ENCODE measurements around the gene IFNL4. TPM values are rescaled to one million over a fixed set of nuclear protein-coding genes. Genes with fewer than 3 reads are reported as not detected.
"Not testable (repeated sequence)": the region's sequence is repeated elsewhere in the genome, so short reads cannot be mapped to it uniquely, and the experiment has no call there.

IFNL4 gene
- total RNA-seq: not detected in 2 replicates

GRCh38 chr19:39248806-39249205, at the start of gene IFNL4:
Gene IFNL4 (minus strand): TSS chr19:39248856.
- H3K36me3 Mint-ChIP-seq (ENCODE audit: low read depth): no peaks in the 10 kb centered on the region
- DNase-seq (ENCODE audit: low spot score): no peak
- H3K27me3 Mint-ChIP-seq (ENCODE audit: insufficient read depth): peaks cover 16% of the 10 kb centered on the region
- no peak within 1 kb of the TSS for H3K27ac Mint-ChIP-seq
- intact Hi-C loops (cut with micrococcal nuclease): no loop called here
- no peaks in the 10 kb centered on the region for H3K4me1 Mint-ChIP-seq (ENCODE audit: low read depth)
- H3K9me3 Mint-ChIP-seq: no peaks in the 10 kb centered on the region
- H3K4me3 Mint-ChIP-seq: no peak within 1 kb of the TSS

- DNase-seq (ENCODE audit: low spot score): peak; percentile 58
- intact Hi-C loops (cut with micrococcal nuclease): no loop called here
- H3K9me3 Mint-ChIP-seq: no peaks in the 10 kb centered on the region
- no peaks in the 10 kb centered on the region for H3K36me3 Mint-ChIP-seq (ENCODE audit: low read depth)
- no peak overlapping the region for H3K27ac Mint-ChIP-seq
- H3K4me1 Mint-ChIP-seq (ENCODE audit: low read depth): peaks cover 32% of the 10 kb centered on the region
- H3K4me3 Mint-ChIP-seq: no peak overlapping the region
- H3K27me3 Mint-ChIP-seq (ENCODE audit: insufficient read depth): peaks cover 5% of the 10 kb centered on the region
These were observed 49.4 kb upstream of the IFNL4 start for GRCh38 chr19:39297931-39298634.

GRCh38 chr19:39296906-39297305, 48.2 kb upstream of the IFNL4 start:
- Mint-ChIP-seq H3K36me3 (ENCODE audit: low read depth) (no peaks in the 10 kb centered on the region), H3K27ac (peak overlapping the region; percentile 31), H3K27me3 (ENCODE audit: insufficient read depth) (peaks cover 5% of the 10 kb centered on the region), H3K9me3 (no peaks in the 10 kb centered on the region), H3K4me3 (no peak overlapping the region), H3K4me1 (ENCODE audit: low read depth) (peaks cover 32% of the 10 kb centered on the region)
- intact Hi-C loops (cut with micrococcal nuclease): no loop called here
- no peak for DNase-seq (ENCODE audit: low spot score)

DNA sequence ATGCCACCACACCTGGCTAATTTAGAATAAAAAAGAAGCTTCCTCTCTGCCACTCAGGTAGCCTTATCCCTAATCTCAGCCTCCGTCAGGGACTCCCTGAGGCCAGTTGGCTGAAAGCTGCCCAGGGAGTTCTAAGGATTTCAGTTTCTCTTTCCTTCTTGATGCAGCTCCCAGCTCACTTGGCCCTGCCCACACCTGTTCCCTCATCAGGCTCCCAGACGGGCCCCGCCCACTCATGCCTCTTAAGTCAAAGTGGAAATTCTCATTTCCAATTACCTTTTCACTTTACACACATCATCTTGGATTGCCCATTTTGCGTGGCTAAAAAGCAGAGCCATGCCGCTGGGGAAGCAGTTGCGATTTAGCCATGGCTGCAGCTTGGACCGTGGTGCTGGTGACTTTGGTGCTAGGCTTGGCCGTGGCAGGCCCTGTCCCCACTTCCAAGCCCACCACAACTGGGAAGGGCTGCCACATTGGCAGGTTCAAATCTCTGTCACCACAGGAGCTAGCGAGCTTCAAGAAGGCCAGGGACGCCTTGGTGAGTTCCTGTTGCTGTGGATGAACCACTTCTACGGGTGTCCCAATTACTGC, 47.5 kb upstream of the IFNL4 start, which contains the start of gene IFNL1:
Gene IFNL1 (plus strand): TSS at position 353 of the 591 bp plus-strand sequence. CDS start 15 bp downstream, at position 368.
- no peaks in the 10 kb centered on the region for H3K36me3 Mint-ChIP-seq (ENCODE audit: low read depth)
- DNase-seq (ENCODE audit: low spot score): no peak
- H3K27ac Mint-ChIP-seq: peak within 1 kb of the TSS; percentile 31
- H3K9me3 Mint-ChIP-seq: no peaks in the 10 kb centered on the region
- H3K4me1 Mint-ChIP-seq (ENCODE audit: low read depth): peaks cover 32% of the 10 kb centered on the region
- H3K4me3 Mint-ChIP-seq: no peak within 1 kb of the TSS
- intact Hi-C loops (cut with micrococcal nuclease): no loop called here
- H3K27me3 Mint-ChIP-seq (ENCODE audit: insufficient read depth): peaks cover 7% of the 10 kb centered on the region

DNA sequence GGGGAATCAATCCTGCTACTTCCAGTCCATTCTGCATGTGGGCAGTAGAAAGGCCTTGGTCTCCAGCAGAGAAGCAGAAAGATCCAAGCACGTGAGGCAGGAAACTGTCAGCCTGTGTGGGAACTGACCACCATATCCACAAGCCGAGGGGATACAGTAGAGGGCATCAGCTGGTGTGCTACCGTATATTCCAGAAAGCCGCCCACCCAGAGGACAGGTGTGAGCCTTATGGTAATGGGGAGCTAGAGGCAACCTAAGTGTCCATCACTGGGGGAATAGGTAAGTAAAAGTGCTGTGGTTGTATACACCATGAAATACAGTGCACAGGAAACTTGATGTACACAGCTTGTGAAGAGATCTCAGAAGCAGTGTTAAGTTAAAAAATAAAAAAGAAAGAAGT, 44.7 kb upstream of the IFNL4 start:
- no peak for DNase-seq (ENCODE audit: low spot score)
- Mint-ChIP-seq H3K4me1 (ENCODE audit: low read depth) (peaks cover 24% of the 10 kb centered on the region), H3K36me3 (ENCODE audit: low read depth) (no peaks in the 10 kb centered on the region), H3K9me3 (no peaks in the 10 kb centered on the region), H3K4me3 (no peak overlapping the region), H3K27ac (no peak overlapping the region), H3K27me3 (ENCODE audit: insufficient read depth) (peaks cover 15% of the 10 kb centered on the region)
- intact Hi-C loops (cut with micrococcal nuclease): no loop called here

DNA sequence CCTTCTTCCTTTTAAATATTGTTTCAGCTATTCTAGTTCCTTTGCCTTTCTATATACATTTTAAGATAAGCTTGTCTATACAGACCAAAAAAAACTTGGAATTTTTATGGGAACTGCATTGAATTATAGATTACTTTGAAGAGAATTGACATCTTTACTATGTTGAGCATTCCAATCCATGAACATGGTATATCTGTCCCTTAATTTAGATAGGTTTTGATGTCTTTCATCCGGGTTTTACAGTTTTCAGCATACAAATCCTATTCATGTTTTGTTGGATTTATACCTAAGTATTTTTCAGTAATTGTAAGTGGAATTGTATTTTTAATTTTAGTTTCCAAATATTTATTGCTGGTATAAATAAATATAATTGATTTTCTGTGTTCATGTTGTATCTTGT, 35.4 kb upstream of the IFNL4 start:
- DNase-seq (ENCODE audit: low spot score): no peak
- peaks cover 26% of the 10 kb centered on the region for H3K27me3 Mint-ChIP-seq (ENCODE audit: insufficient read depth)
- H3K27ac Mint-ChIP-seq: no peak overlapping the region
- H3K4me1 Mint-ChIP-seq (ENCODE audit: low read depth): no peaks in the 10 kb centered on the region
- peaks cover 2% of the 10 kb centered on the region for H3K36me3 Mint-ChIP-seq (ENCODE audit: low read depth)
- H3K9me3 Mint-ChIP-seq: peaks cover 14% of the 10 kb centered on the region
- intact Hi-C loops (cut with micrococcal nuclease): no loop called here
- no peak overlapping the region for H3K4me3 Mint-ChIP-seq

DNA sequence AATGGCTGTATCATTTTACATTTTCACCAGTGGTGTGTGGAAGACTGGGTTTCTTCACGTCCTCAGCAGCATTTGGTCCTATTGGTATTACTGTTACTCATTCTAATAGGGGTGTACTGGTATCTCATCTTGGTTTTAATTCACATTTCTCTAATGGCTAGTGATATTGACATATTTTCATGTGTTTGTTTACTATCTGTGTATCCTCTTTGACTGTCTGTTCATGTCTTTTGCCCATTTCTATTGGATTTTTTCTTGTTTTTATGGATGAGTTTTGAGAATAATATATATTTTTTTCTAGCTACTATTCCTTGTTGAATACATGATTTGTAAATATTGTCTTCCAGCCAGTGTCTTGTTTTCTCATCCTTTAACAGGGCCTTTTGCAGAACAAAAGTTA, 33.4 kb upstream of the IFNL4 start:
- Mint-ChIP-seq H3K4me3 (no peak overlapping the region), H3K4me1 (ENCODE audit: low read depth) (no peaks in the 10 kb centered on the region), H3K27ac (no peak overlapping the region)

DNA sequence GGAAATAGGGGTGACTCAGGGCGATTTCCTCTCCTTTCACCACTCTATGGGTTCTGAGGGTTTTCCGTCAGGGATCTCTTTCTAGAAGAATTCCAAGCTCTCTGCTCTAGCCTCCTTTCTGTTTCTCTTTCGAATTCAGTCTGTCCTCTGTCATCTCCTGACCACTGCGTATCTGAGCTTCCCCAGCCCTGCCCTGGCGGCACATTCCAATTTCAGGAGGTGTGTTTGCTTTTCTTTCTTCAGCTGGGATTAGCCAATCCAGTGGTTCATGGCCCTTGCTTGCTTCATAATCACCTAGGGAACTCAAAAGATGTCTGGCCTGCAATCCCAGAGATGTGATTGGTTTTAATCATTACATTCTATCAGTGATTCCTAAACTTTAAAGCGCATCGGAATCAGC, 28.9 kb upstream of the IFNL4 start:
- DNase-seq (ENCODE audit: low spot score): no peak
- Mint-ChIP-seq H3K36me3 (ENCODE audit: low read depth) (no peaks in the 10 kb centered on the region), H3K27ac (no peak overlapping the region), H3K4me3 (no peak overlapping the region), H3K27me3 (ENCODE audit: insufficient read depth) (peaks cover 7% of the 10 kb centered on the region), H3K9me3 (no peaks in the 10 kb centered on the region), H3K4me1 (ENCODE audit: low read depth) (no peaks in the 10 kb centered on the region)
- intact Hi-C loops (cut with micrococcal nuclease): no loop called here

More for the DNA sequence above, 33.4 kb upstream of the IFNL4 start:
- Mint-ChIP-seq H3K36me3 (ENCODE audit: low read depth) (peaks cover 2% of the 10 kb centered on the region), H3K27me3 (ENCODE audit: insufficient read depth) (peaks cover 19% of the 10 kb centered on the region), H3K9me3 (peaks cover 14% of the 10 kb centered on the region)
- DNase-seq (ENCODE audit: low spot score): no peak
- intact Hi-C loops (cut with micrococcal nuclease): no loop called here

DNA sequence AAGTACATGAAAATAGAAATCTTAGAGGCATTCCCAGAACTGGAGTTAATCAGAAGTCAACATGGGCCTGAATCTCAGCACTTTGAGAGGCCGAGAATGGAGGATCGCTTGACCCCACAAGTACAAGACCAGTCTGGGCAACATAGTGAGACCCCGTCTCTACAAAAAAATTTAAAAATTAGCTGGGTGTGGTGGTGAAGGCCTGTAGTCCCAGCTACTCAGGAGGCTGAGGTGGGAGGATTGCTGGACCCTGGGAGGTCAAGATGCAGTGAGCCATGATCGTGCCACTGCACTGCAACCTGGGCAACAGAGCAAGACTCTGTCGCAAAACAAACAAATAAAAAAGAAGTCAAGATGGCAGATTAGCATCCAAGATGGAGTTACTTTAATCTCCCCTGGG, 28.1 kb upstream of the IFNL4 start:
- Mint-ChIP-seq H3K27ac (no peak overlapping the region), H3K4me1 (ENCODE audit: low read depth) (no peaks in the 10 kb centered on the region), H3K36me3 (ENCODE audit: low read depth) (no peaks in the 10 kb centered on the region), H3K4me3 (no peak overlapping the region), H3K27me3 (ENCODE audit: insufficient read depth) (peaks cover 7% of the 10 kb centered on the region), H3K9me3 (no peaks in the 10 kb centered on the region)
- DNase-seq (ENCODE audit: low spot score): no peak
- intact Hi-C loops (cut with micrococcal nuclease): no loop called here

- intact Hi-C loops (cut with micrococcal nuclease): no loop called here
- no peak for DNase-seq (ENCODE audit: low spot score)
- no peaks in the 10 kb centered on the region for H3K9me3 Mint-ChIP-seq
- H3K36me3 Mint-ChIP-seq (ENCODE audit: low read depth): no peaks in the 10 kb centered on the region
- H3K27ac Mint-ChIP-seq: no peak overlapping the region
- H3K4me3 Mint-ChIP-seq: no peak overlapping the region
- peaks cover 8% of the 10 kb centered on the region for H3K27me3 Mint-ChIP-seq (ENCODE audit: insufficient read depth)
- H3K4me1 Mint-ChIP-seq (ENCODE audit: low read depth): no peaks in the 10 kb centered on the region
These were observed 26.9 kb upstream of the IFNL4 start for GRCh38 chr19:39275578-39275977.

DNA sequence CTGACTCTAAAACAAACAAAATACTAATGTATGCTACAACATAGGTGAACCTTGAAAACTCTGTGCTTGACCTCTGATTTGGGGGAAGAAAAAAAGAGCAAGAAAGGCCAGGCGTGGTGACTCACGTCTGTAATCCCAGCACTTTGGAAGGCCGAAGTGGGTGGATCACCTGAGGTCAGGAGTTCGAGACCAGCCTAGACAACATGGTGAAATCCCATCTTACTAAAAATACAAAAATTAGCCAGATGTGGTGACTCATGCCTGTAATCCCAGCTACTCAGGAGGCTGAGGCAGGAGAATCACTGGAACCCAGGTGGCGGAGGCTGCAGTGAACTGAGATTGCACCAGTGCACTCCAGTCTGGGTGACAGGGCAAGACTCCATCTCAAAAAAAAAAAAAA, 25.2 kb upstream of the IFNL4 start:
- H3K4me3 Mint-ChIP-seq; H3K4me1 Mint-ChIP-seq (ENCODE audit: low read depth); H3K9me3 Mint-ChIP-seq; H3K27ac Mint-ChIP-seq; intact Hi-C loops (cut with micrococcal nuclease); DNase-seq (ENCODE audit: low spot score); H3K36me3 Mint-ChIP-seq (ENCODE audit: low read depth): not testable (repeated sequence)
- H3K27me3 Mint-ChIP-seq (ENCODE audit: insufficient read depth): peaks cover 13% of the 10 kb centered on the region

DNA sequence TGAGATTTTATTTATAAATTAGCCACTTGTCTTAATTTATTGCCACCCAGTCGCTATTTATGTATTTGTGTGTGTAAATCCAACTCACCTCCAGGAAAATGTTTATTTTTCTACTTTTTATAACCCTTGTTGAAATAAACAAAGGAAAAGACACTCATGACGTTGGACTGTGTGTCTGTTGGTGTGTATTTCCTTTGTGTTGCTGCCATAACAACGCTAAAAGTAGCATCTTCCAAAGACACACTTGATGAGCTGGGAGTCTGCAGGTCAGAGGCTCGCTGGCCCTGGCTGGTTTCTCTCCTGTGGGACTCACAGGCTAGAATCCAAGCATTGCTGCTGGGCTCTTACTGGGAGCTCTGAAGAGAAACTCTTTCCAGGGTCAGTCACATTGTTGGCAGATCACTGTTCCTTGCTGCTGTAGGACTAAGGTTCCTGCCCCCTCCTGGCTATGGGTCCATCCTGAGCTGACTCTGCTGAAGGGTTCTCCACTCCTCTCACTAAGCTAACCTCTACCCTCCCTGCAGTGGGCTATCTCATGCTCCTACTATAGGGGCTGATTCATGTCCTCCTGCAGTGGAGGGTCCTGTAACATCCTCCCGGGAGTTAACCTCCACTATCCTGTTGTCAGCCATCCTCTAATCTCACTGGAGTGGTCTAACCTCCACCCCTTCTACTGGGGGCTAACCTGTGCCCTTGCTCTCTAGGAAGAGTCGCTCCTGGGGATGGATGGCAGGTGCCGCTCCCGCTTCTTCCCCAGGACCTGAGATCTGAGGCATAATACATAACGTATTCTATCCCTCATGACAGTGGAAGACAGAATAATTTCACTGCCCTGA, 21.6 kb upstream of the IFNL4 start:
- intact Hi-C loops (cut with micrococcal nuclease): no loop called here
- Mint-ChIP-seq H3K27me3 (ENCODE audit: insufficient read depth) (peaks cover 12% of the 10 kb centered on the region), H3K36me3 (ENCODE audit: low read depth) (no peaks in the 10 kb centered on the region), H3K4me1 (ENCODE audit: low read depth) (no peaks in the 10 kb centered on the region), H3K4me3 (no peak overlapping the region), H3K9me3 (no peaks in the 10 kb centered on the region), H3K27ac (no peak overlapping the region)
- no peak for DNase-seq (ENCODE audit: low spot score)

- H3K36me3 Mint-ChIP-seq (ENCODE audit: low read depth); H3K4me3 Mint-ChIP-seq; intact Hi-C loops (cut with micrococcal nuclease); H3K27ac Mint-ChIP-seq; H3K4me1 Mint-ChIP-seq (ENCODE audit: low read depth); DNase-seq (ENCODE audit: low spot score); H3K9me3 Mint-ChIP-seq: not testable (repeated sequence)
- peaks cover 16% of the 10 kb centered on the region for H3K27me3 Mint-ChIP-seq (ENCODE audit: insufficient read depth)
These were observed 20.7 kb upstream of the IFNL4 start for GRCh38 chr19:39269369-39269768.

Measured in activated T-helper 1 cell treated with anti-CD3 and anti-CD28 coated beads, Interleukin-12 subunit alpha, Interleukin-12 subunit beta, Interleukin-2, Interleukin-4 antibody, amounts not matched to agents 30 ng/mL and 10 ng/mL and 1 ng/mL, durations not matched to agents 14 hours and 24 hours and 36 hours (primary cell).